WI38 (cell line): ENCODE results near the gene SCUBE3.

ENCODE experiments used
- H3K4me3 ChIP-seq: 2 replicates; pipeline ENCODE4 v1.5.1; 2011; ENCODE audit warnings: low read depth, mild to moderate bottlenecking, control low read depth, low read length
- CTCF ChIP-seq: IDR thresholded peaks from 2 replicates; pipeline ENCODE4 v1.5.1; 2012; ENCODE audit warnings: low read depth, mild to moderate bottlenecking, control low read depth, low read length

The SCUBE3 gene

GRCh38 chr6:35216851-35217811 lies 3.4 kb downstream of the SCUBE3 start:
- TF ChIP-seq CTCF, result no peak
- H3K4me3 ChIP-seq, result no peak overlapping the region

DNA sequence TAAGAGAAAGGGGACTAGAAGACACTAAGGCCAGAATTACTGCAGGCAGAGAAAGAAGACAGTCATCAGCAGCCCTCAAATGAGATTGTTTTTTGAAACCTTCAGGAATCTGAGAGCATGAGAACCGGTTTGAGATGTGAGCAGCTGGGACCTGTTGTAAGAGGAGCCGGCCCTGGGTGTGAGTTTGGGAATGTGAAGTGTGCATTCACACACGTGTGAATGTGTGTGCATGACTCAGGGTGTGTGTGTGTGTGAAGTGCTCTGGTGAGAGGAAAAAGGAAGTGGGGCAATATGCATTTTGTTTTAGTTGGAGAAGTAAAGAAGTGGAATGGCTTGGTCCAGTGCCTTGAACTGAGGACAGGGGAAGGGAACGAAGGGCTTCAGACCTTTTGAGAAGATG lies 4.3 kb downstream of the SCUBE3 start:
- no peak for TF ChIP-seq CTCF
- no peak overlapping the region for H3K4me3 ChIP-seq

DNA sequence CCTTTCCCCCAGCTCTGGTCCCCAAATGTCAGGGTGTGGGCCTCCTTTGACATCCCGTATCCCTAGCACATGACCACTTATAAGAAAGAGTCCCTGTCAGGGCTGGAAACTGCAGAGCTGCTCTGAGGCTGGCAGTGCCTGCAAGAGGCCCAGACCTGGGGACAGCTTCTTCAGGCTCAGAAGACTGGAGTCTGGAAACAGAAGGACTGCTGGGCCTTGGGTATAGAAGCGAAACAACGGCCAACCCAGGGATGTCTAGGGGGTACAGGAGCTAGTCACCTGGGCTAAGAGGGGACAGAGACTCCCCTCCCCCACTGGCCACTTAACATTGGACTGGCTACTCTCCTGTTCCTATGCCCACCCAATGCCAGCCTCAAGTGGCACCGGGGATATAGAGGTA lies 4.7 kb downstream of the SCUBE3 start:
- no peak overlapping the region for H3K4me3 ChIP-seq
- no peak for TF ChIP-seq CTCF

GRCh38 chr6:35219683-35220326 lies 6.0 kb downstream of the SCUBE3 start:
- H3K4me3 ChIP-seq, result no peak overlapping the region
- TF ChIP-seq CTCF, result no peak

DNA sequence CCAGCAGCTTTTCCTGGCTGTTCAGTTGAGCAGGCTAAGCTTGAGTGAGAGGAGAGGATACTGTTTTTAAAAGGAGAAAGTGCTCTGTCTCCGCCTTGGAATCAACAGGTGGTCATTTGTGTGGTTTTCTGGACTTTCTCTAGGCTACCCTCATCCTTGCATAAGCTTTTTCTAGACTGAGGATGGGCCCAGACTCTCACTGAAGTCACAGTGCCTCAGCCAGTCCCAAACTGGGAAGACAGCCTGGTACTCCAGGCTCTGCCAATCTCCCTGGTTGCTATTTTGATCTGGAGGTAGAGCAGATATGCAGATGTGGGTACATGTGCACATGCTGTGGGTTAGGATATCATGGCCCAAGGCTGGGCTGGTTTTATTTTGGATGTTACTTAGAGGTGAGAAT lies 7.0 kb downstream of the SCUBE3 start:
- no peak for TF ChIP-seq CTCF
- no peak overlapping the region for H3K4me3 ChIP-seq

DNA sequence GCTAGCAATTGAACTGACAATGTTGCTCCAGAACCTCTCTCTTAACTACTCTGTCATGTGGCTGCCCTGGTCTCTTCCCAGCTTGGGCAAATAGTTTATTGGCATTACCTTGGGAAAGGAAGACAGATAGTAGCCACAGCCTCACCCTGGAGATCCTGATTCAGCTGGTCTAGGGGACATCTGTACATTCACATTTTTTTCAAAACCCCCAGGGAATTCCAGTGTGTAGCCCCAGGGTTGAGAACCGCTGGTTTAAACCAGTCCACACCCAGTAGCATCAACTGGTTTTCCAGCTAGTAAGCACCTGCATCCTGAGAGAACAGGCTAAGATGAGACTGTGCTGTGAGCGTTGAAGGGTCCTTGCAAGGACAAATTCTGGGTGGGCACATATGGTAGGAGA lies 9.6 kb downstream of the SCUBE3 start:
- no peak for TF ChIP-seq CTCF

GRCh38 chr6:35224720-35225119 lies 11.0 kb downstream of the SCUBE3 start:
- H3K4me3 ChIP-seq, result no peak overlapping the region
- TF ChIP-seq CTCF, result no peak

More for the DNA sequence above, 9.6 kb downstream of the SCUBE3 start:
- no peak overlapping the region for H3K4me3 ChIP-seq
